Stimulated activated effector memory CD8-positive, alpha-beta T cell treated with anti-CD3 and anti-CD28 coated beads, Interleukin-12 subunit alpha, Interleukin-12 subunit beta, amount 100 ng/mL, for 72 hours (primary cell): ENCODE results near the gene CLEC2B.

Experiments
- ATAC-seq: fragments of 150-1000 bp; cut with Tn5 transposase; 2 replicates; pipeline ENCODE4 v1.10.0; 2021
- DNase-seq, 2 donors: peaks; one replicate each; pipeline ENCODE4 v3.0.0; 2021 to 2022; ENCODE audit warnings: low spot score in 2 of 2
- H3K27ac Mint-ChIP-seq: one replicate; pipeline ENCODE4 v1.8.0; 2022; ENCODE audit warnings: mild to moderate bottlenecking, mixed read lengths
- H3K36me3 Mint-ChIP-seq: one replicate; pipeline ENCODE4 v1.8.0; 2022; ENCODE audit warnings: mild to moderate bottlenecking, mixed read lengths
- H3K4me1 Mint-ChIP-seq: one replicate; pipeline ENCODE4 v1.8.0; 2022; ENCODE audit warnings: mixed read lengths
- H3K4me3 Mint-ChIP-seq: one replicate; pipeline ENCODE4 v1.8.0; 2022; ENCODE audit warnings: mild to moderate bottlenecking, mixed read lengths
- H3K9me3 Mint-ChIP-seq: one replicate; pipeline ENCODE4 v1.8.0; 2022; ENCODE audit warnings: mixed read lengths

CLEC2B gene

GRCh38 chr12:9869307-9870161 is at the start of gene CLEC2B:
CLEC2B (minus strand) TSS chr12:9869354.
- ATAC-seq (peak; percentile 90), DNase-seq (no peak)
- Mint-ChIP-seq H3K4me1 (peaks cover 15% of the 10 kb centered on the region), H3K36me3 (peaks cover 53% of the 10 kb centered on the region), H3K9me3 (no peaks in the 10 kb centered on the region), H3K4me3 (peak within 1 kb of the TSS; percentile 81), H3K27ac (peak within 1 kb of the TSS; percentile 98)

GRCh38 chr12:9911708-9912107 is 42.6 kb upstream of the CLEC2B start:
- Mint-ChIP-seq H3K4me3 (no peak overlapping the region), H3K9me3 (peaks cover 21% of the 10 kb centered on the region), H3K27ac (no peak overlapping the region), H3K4me1 (peaks cover 15% of the 10 kb centered on the region), H3K36me3 (no peaks in the 10 kb centered on the region)
- ATAC-seq: no peak
- DNase-seq: no peak

GRCh38 chr12:9910716-9911421 is 41.7 kb upstream of the CLEC2B start:
- DNase-seq (no peak), ATAC-seq (no peak)
- H3K9me3 Mint-ChIP-seq: peaks cover 21% of the 10 kb centered on the region
- H3K27ac Mint-ChIP-seq: peak overlapping the region; percentile 63
- H3K36me3 Mint-ChIP-seq: no peaks in the 10 kb centered on the region
- H3K4me3 Mint-ChIP-seq: no peak overlapping the region
- H3K4me1 Mint-ChIP-seq: peaks cover 22% of the 10 kb centered on the region

- no peak for DNase-seq
- Mint-ChIP-seq H3K4me1 (peaks cover 22% of the 10 kb centered on the region), H3K9me3 (peaks cover 21% of the 10 kb centered on the region), H3K27ac (no peak overlapping the region), H3K36me3 (no peaks in the 10 kb centered on the region), H3K4me3 (no peak overlapping the region)
- no peak for ATAC-seq
Observed at GRCh38 chr12:9909724-9910123, 40.6 kb upstream of the CLEC2B start.

- peaks cover 21% of the 10 kb centered on the region for H3K9me3 Mint-ChIP-seq
- DNase-seq: no peak
- H3K27ac Mint-ChIP-seq: no peak overlapping the region
- peaks cover 22% of the 10 kb centered on the region for H3K4me1 Mint-ChIP-seq
- no peak overlapping the region for H3K4me3 Mint-ChIP-seq
- no peaks in the 10 kb centered on the region for H3K36me3 Mint-ChIP-seq
- ATAC-seq: no peak
Observed at GRCh38 chr12:9908350-9908749, 39.2 kb upstream of the CLEC2B start.

GRCh38 chr12:9907769-9908168 is 38.6 kb upstream of the CLEC2B start:
- Mint-ChIP-seq H3K4me1 (peaks cover 20% of the 10 kb centered on the region), H3K4me3 (no peak overlapping the region), H3K27ac (no peak overlapping the region), H3K9me3 (peaks cover 24% of the 10 kb centered on the region), H3K36me3 (no peaks in the 10 kb centered on the region)
- DNase-seq (no peak), ATAC-seq (no peak)

- ATAC-seq (peak; percentile 100), DNase-seq (peak in 1 of 2 donors; percentile 24)
- H3K27ac Mint-ChIP-seq: peak overlapping the region; percentile 3
- H3K4me3 Mint-ChIP-seq: peak overlapping the region; percentile 37
- H3K9me3 Mint-ChIP-seq: peaks cover 26% of the 10 kb centered on the region
- H3K36me3 Mint-ChIP-seq: no peaks in the 10 kb centered on the region
- peaks cover 16% of the 10 kb centered on the region for H3K4me1 Mint-ChIP-seq
Observed at GRCh38 chr12:9906873-9907272, 37.7 kb upstream of the CLEC2B start.

- no peak for ATAC-seq
- no peak for DNase-seq
- H3K9me3 Mint-ChIP-seq: peaks cover 10% of the 10 kb centered on the region
- no peak overlapping the region for H3K27ac Mint-ChIP-seq
- no peaks in the 10 kb centered on the region for H3K36me3 Mint-ChIP-seq
- no peak overlapping the region for H3K4me3 Mint-ChIP-seq
- H3K4me1 Mint-ChIP-seq: peaks cover 16% of the 10 kb centered on the region
Observed at GRCh38 chr12:9902539-9903228, 33.5 kb upstream of the CLEC2B start.

GRCh38 chr12:9900930-9901329 is 31.8 kb upstream of the CLEC2B start:
- peaks cover 10% of the 10 kb centered on the region for H3K9me3 Mint-ChIP-seq

GRCh38 chr12:9899209-9899608 is 30.1 kb upstream of the CLEC2B start:
- no peak for ATAC-seq
- DNase-seq: no peak
- no peak overlapping the region for H3K27ac Mint-ChIP-seq
- H3K4me3 Mint-ChIP-seq: no peak overlapping the region
- H3K4me1 Mint-ChIP-seq: peaks cover 2% of the 10 kb centered on the region
- peaks cover 10% of the 10 kb centered on the region for H3K9me3 Mint-ChIP-seq
- no peaks in the 10 kb centered on the region for H3K36me3 Mint-ChIP-seq

More at GRCh38 chr12:9900930-9901329, 31.8 kb upstream of the CLEC2B start:
- Mint-ChIP-seq H3K27ac (no peak overlapping the region), H3K36me3 (no peaks in the 10 kb centered on the region), H3K4me1 (no peaks in the 10 kb centered on the region), H3K4me3 (no peak overlapping the region)
- no peak for ATAC-seq
- DNase-seq: no peak

- Mint-ChIP-seq H3K4me1 (peaks cover 8% of the 10 kb centered on the region), H3K36me3 (no peaks in the 10 kb centered on the region), H3K4me3 (no peak overlapping the region), H3K9me3 (peaks cover 4% of the 10 kb centered on the region), H3K27ac (no peak overlapping the region)
- ATAC-seq: no peak
- no peak for DNase-seq
Observed at GRCh38 chr12:9897535-9897934, 28.4 kb upstream of the CLEC2B start.

- H3K27ac Mint-ChIP-seq: no peak overlapping the region
Observed at GRCh38 chr12:9895215-9895971, 26.2 kb upstream of the CLEC2B start.

GRCh38 chr12:9888665-9889273 is 19.6 kb upstream of the CLEC2B start:
- H3K27ac Mint-ChIP-seq: peak overlapping the region; percentile 56
- no peak for ATAC-seq
- no peak overlapping the region for H3K4me3 Mint-ChIP-seq

More at GRCh38 chr12:9895215-9895971, 26.2 kb upstream of the CLEC2B start:
- Mint-ChIP-seq H3K4me1 (peaks cover 8% of the 10 kb centered on the region), H3K4me3 (no peak overlapping the region), H3K36me3 (no peaks in the 10 kb centered on the region), H3K9me3 (no peaks in the 10 kb centered on the region)
- ATAC-seq: no peak
- no peak for DNase-seq

GRCh38 chr12:9883175-9883574 is 14.0 kb upstream of the CLEC2B start:
- no peak overlapping the region for H3K27ac Mint-ChIP-seq
- no peaks in the 10 kb centered on the region for H3K9me3 Mint-ChIP-seq
- DNase-seq (no peak), ATAC-seq (no peak)
- no peaks in the 10 kb centered on the region for H3K36me3 Mint-ChIP-seq
- H3K4me1 Mint-ChIP-seq: no peaks in the 10 kb centered on the region
- no peak overlapping the region for H3K4me3 Mint-ChIP-seq

More at GRCh38 chr12:9888665-9889273, 19.6 kb upstream of the CLEC2B start:
- Mint-ChIP-seq H3K36me3 (no peaks in the 10 kb centered on the region), H3K9me3 (no peaks in the 10 kb centered on the region), H3K4me1 (peaks cover 10% of the 10 kb centered on the region)
- no peak for DNase-seq
